NT2/D1 (cell line): ENCODE results near the gene RUNX1.

ENCODE experiments used
- SUZ12 ChIP-seq: IDR thresholded peaks from 2 replicates; pipeline ENCODE4 v1.6.1; 2011; ENCODE audit not compliant: insufficient read length, insufficient read depth; ENCODE audit errors: extremely low read depth
- YY1 ChIP-seq: IDR thresholded peaks from 2 replicates; pipeline ENCODE4 v1.6.1; 2011; ENCODE audit not compliant: insufficient read length, insufficient read depth

GRCh38 chr21:35053356-35054096 is 4.4 kb upstream of the RUNX1 start:
- TF ChIP-seq SUZ12 = no peak
- TF ChIP-seq YY1 = no peak
